NB4 (cell line): ENCODE measurements around the gene EXOC6B.

Experiments
- DNase-seq: peaks from one replicate; pipeline ENCODE4 v3.0.0; 2010; ENCODE audit warnings: low read depth
- H3K4me3 ChIP-seq: one replicate; pipeline ENCODE4 v1.5.1; 2011; ENCODE audit warnings: mild to moderate bottlenecking, low read depth, low read length, moderate library complexity
- CTCF ChIP-seq: IDR thresholded peaks from one replicate; pipeline ENCODE4 v1.5.1; 2012; ENCODE audit warnings: low read depth, low read length
- MAX ChIP-seq: IDR thresholded peaks from 2 replicates; pipeline ENCODE4 v1.6.1; 2011; ENCODE audit warnings: low read depth, low read length
- MYC ChIP-seq: IDR thresholded peaks from 2 replicates; pipeline ENCODE4 v1.6.1; 2011; ENCODE audit warnings: low read depth, low read length
- POLR2A ChIP-seq: IDR thresholded peaks from 2 replicates; pipeline ENCODE4 v1.6.1; 2011; ENCODE audit warnings: mild to moderate bottlenecking; ENCODE audit not compliant: insufficient read length; ENCODE audit errors: extremely low read depth

The EXOC6B gene

GRCh38 chr2:72135921-72136320 is 689.9 kb downstream of the EXOC6B start:
- no peak for DNase-seq
- no peak overlapping the region for H3K4me3 ChIP-seq
- TF ChIP-seq MAX (no peak), MYC (no peak), POLR2A (no peak), CTCF (no peak)

- no peak for TF ChIP-seq POLR2A
- TF ChIP-seq CTCF: no peak
- TF ChIP-seq MAX: no peak
- no peak for TF ChIP-seq MYC
- no peak for DNase-seq
Observed at GRCh38 chr2:72134997-72135800, 690.6 kb downstream of the EXOC6B start.

GRCh38 chr2:72134408-72134996 is 691.3 kb downstream of the EXOC6B start:
- H3K4me3 ChIP-seq: no peak overlapping the region
- DNase-seq: no peak
- TF ChIP-seq CTCF: no peak

More at GRCh38 chr2:72134997-72135800, 690.6 kb downstream of the EXOC6B start:
- no peak overlapping the region for H3K4me3 ChIP-seq

GRCh38 chr2:72133721-72134407 is 692.0 kb downstream of the EXOC6B start:
- H3K4me3 ChIP-seq: no peak overlapping the region

More at GRCh38 chr2:72133721-72134407, 692.0 kb downstream of the EXOC6B start:
- DNase-seq: no peak
- TF ChIP-seq CTCF (no peak), MYC (no peak), POLR2A (no peak), MAX (no peak)
